Right atrium auricular region (tissue), 2 donors: Measurements from ENCODE around the gene PGGHG. TPM values are rescaled to one million over a fixed set of nuclear protein-coding genes. Genes with fewer than 3 reads are reported as not detected.
A peak's percentile ranks its signal among the peaks of the same experiment; 100 is the strongest.
"Not testable (repeated sequence)": the region's sequence is repeated elsewhere in the genome, so short reads cannot be mapped to it uniquely, and the experiment has no call there.

Source experiments
- DNase-seq: peaks from one replicate; pipeline ENCODE4 v3.0.0-alpha.2; 2019; ENCODE audit warnings: low spot score
- H3K27ac ChIP-seq, 2 donors: fragments of 200-600 bp; sonication (generic); 1 replicate in 1 of 2; 2 replicates in 1 of 2; pipeline ENCODE4 v1.5.1; 2016 to 2019
- H3K27me3 ChIP-seq, 2 donors: fragments of 200-600 bp; sonication (generic); one replicate each; pipeline versions ENCODE4 v1.5.1 to v1.6.0; 2017 to 2019
- H3K36me3 ChIP-seq: fragments of 200-600 bp; sonication (generic); one replicate; pipeline ENCODE4 v1.5.1; 2016
- H3K4me1 ChIP-seq, 2 donors: fragments of 200-600 bp; sonication (generic); one replicate each; pipeline versions ENCODE4 v1.5.1 to v1.6.0; 2017 to 2019
- H3K4me3 ChIP-seq, 2 donors: fragments of 200-600 bp; sonication (generic); 1 replicate in 1 of 2; 2 replicates in 1 of 2; pipeline ENCODE4 v1.5.1; 2017 to 2019; ENCODE audit warnings: mild to moderate bottlenecking in 1 of 2, moderate library complexity in 1 of 2
- H3K9me3 ChIP-seq, 2 donors: fragments of 200-600 bp; sonication (generic); one replicate each; pipeline ENCODE4 v1.5.1; 2019
- total RNA-seq, 2 donors: library from RNA; depleted of rRNA; stranded (reverse); fragments of >200 nt; gene quantifications; one replicate each; pipeline ENCODE4 v1.1.0, GENCODE V29; 2016
- TF ChIP-seq, protein P1 (sequence below), 2 donors: fragments of 200-600 bp; sonication (generic); IDR thresholded peaks; one replicate each; pipeline ENCODE4 v1.5.1; 2019; ENCODE audit warnings: antibody characterized with exemption in 2 of 2

PGGHG gene
- total RNA-seq, 2 donors from 2014 or later = 4.9 to 9.4 TPM

GRCh38 chr11:303363-303762 is 14.4 kb downstream of the PGGHG start:
- peaks cover 0 to 7% of the 10 kb centered on the region in 2 donors for H3K4me1 ChIP-seq
- TF ChIP-seq, protein P1, sequence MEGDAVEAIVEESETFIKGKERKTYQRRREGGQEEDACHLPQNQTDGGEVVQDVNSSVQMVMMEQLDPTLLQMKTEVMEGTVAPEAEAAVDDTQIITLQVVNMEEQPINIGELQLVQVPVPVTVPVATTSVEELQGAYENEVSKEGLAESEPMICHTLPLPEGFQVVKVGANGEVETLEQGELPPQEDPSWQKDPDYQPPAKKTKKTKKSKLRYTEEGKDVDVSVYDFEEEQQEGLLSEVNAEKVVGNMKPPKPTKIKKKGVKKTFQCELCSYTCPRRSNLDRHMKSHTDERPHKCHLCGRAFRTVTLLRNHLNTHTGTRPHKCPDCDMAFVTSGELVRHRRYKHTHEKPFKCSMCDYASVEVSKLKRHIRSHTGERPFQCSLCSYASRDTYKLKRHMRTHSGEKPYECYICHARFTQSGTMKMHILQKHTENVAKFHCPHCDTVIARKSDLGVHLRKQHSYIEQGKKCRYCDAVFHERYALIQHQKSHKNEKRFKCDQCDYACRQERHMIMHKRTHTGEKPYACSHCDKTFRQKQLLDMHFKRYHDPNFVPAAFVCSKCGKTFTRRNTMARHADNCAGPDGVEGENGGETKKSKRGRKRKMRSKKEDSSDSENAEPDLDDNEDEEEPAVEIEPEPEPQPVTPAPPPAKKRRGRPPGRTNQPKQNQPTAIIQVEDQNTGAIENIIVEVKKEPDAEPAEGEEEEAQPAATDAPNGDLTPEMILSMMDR (IDR thresholded peaks at IDR 0.05) = no peak
- no peak for DNase-seq
- no peak overlapping the region for H3K4me3 ChIP-seq
- no peak overlapping the region for H3K27ac ChIP-seq
- no peaks in the 10 kb centered on the region for H3K36me3 ChIP-seq
- H3K27me3 ChIP-seq = peaks cover 0 to 9% of the 10 kb centered on the region in 2 donors
- H3K9me3 ChIP-seq = no peaks in the 10 kb centered on the region

- Histone ChIP-seq H3K9me3 (no peaks in the 10 kb centered on the region), H3K27me3 (peaks cover 0 to 5% of the 10 kb centered on the region in 2 donors), H3K36me3 (no peaks in the 10 kb centered on the region), H3K27ac (no peak overlapping the region), H3K4me3 (no peak overlapping the region), H3K4me1 (peaks cover 0 to 7% of the 10 kb centered on the region in 2 donors)
- TF ChIP-seq, protein P1 (IDR thresholded peaks at IDR 0.05) = no peak
- no peak for DNase-seq
These were observed 15.2 kb downstream of the PGGHG start for GRCh38 chr11:304061-304506.

DNA sequence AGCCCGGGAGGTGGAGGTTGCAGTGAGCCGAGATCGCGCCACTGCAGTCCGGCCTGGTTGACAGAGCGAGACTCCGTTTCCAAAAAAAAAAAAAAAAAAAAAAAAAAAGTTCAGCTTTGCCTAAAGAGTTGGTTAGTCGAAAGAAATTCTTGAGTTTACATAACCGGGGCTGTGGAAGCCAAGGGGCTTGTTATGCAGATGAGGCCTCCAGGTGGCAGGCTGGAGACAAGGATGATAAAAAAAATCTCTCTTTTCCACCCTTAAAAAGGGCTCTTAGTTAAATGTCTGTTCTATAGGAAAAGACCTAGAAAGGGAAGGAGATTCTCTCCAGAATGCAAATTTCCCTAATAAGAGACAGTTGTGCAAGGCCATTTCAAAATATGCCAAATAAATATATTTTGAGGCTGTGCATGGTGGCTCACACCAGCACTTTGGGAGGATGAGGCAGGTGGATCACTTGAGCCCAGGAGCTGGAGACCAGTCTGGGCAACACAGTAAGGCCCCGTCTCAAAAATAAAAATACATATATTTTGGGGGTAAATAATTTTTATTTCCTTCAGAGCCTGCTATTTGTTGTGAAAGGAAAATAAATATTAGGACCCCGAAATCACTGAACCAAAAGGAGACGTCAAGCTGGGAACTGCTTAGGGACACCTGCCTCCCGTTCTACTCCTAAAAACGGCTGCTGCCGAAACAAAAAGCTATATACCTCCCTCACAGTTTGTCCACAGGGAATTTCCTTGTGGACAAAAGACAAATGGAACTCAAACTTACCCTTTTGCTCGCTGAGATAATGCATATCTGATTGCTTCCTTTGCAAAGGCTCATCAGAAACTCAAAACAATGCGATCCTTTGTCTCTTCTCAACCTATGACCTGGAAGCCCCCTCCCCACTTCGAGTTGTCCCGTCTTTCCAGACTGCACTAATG is 16.3 kb downstream of the PGGHG start:
- H3K27ac ChIP-seq = no peak overlapping the region

GRCh38 chr11:305844-306211 is 16.9 kb downstream of the PGGHG start:
- H3K4me1 ChIP-seq = peaks cover 0 to 7% of the 10 kb centered on the region in 2 donors
- DNase-seq = no peak
- TF ChIP-seq, protein P1 (IDR thresholded peaks at IDR 0.05) = no peak
- no peak overlapping the region for H3K4me3 ChIP-seq
- peak overlapping the region in 1 of 2 donors; percentile 87 for H3K27ac ChIP-seq
- H3K27me3 ChIP-seq = no peaks in the 10 kb centered on the region
- H3K36me3 ChIP-seq = no peaks in the 10 kb centered on the region
- no peaks in the 10 kb centered on the region for H3K9me3 ChIP-seq

More for the DNA sequence above, 16.3 kb downstream of the PGGHG start:
- H3K27me3 ChIP-seq = no peaks in the 10 kb centered on the region
- H3K36me3 ChIP-seq = no peaks in the 10 kb centered on the region
- TF ChIP-seq, protein P1 (IDR thresholded peaks at IDR 0.05) = peak; percentile 46 to 72
- no peak overlapping the region for H3K4me3 ChIP-seq
- no peaks in the 10 kb centered on the region for H3K9me3 ChIP-seq
- DNase-seq = peak; percentile 80
- peaks cover 0 to 9% of the 10 kb centered on the region in 2 donors for H3K4me1 ChIP-seq

DNA sequence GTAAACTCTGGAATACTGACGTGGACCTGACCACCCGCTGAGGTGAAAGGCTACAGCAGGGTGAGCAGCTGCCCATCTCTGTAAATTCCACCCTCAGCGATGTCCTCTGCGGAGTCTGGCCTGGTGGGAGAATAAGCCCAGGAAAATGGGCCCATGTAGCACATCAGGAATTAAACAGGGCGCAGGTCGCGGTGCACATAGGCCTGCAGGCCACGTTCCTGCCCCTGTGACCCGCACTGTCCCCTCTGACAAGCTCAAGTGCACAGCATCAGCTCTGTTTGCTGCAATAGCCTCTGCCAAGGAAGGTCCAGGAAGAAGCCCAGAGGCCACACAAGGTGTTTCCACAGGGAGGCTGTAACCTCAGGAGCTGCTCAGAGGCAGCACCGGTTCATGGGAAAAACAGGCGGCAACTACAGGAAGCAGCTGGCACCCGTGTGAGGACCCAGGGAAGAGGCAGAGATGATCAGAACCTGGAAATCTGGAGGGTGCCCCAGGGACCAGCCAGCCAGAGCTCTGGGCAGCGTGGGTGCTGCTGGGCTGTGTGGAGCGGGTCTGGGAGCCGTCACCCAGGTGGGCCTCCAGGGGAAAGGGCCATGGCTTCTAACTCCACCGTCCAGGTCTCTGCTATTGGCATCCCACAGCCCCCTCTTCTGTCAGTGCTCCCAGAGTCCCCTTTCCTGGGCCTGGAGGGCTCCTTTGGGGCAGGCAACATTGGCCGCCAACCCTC is 17.9 kb downstream of the PGGHG start:
- H3K4me3 ChIP-seq = no peak overlapping the region
- H3K27me3 ChIP-seq = no peaks in the 10 kb centered on the region
- TF ChIP-seq, protein P1 (IDR thresholded peaks at IDR 0.05) = no peak
- DNase-seq = no peak
- H3K9me3 ChIP-seq = no peaks in the 10 kb centered on the region
- H3K27ac ChIP-seq = peak overlapping the region; percentile 32 to 87
- no peaks in the 10 kb centered on the region for H3K36me3 ChIP-seq
- H3K4me1 ChIP-seq = peaks cover 0 to 9% of the 10 kb centered on the region in 2 donors

GRCh38 chr11:307766-308708 is 19.1 kb downstream of the PGGHG start, which contains the start of gene IFITM2:
TSS of gene IFITM2 (plus strand) at chr11:307816. CDS start at chr11:308193, 377 bp downstream.
- H3K36me3 ChIP-seq, H3K9me3 ChIP-seq, H3K27me3 ChIP-seq: not testable (repeated sequence)
- Histone ChIP-seq H3K4me1 (peaks cover 0 to 20% of the 10 kb centered on the region in 2 donors), H3K27ac (peak within 1 kb of the TSS; percentile 83 to 87), H3K4me3 (peak within 1 kb of the TSS; percentile 50 to 57)
- DNase-seq = peak; percentile 92

- Histone ChIP-seq H3K27ac (peak overlapping the region; percentile 83 to 87), H3K4me1 (peaks cover 0 to 27% of the 10 kb centered on the region in 2 donors), H3K4me3 (peak overlapping the region; percentile 50 to 57)
- DNase-seq, H3K27me3 ChIP-seq, H3K36me3 ChIP-seq, H3K9me3 ChIP-seq: not testable (repeated sequence)
These were observed 20.1 kb downstream of the PGGHG start for GRCh38 chr11:308740-309665.
